Fibroblast of peridontal ligament (primary cell): Measurements from ENCODE around the gene AKR7A2.

ENCODE experiments used
- DNase-seq: peaks from one replicate; pipeline ENCODE4 v3.0.0-alpha.2; 2010; ENCODE audit errors: extremely low read depth

AKR7A2 gene

GRCh38 chr1:19311931-19312781, at the start of gene AKR7A2, which contains the start of gene SLC66A1:
Gene AKR7A2, minus strand, starts transcription at chr1:19312144. Its CDS starts 20 bp downstream, at chr1:19312124.
Gene SLC66A1, plus strand, starts transcription at chr1:19312326. Its CDS starts 5,352 bp downstream, at chr1:19317678.
- peak; percentile 86 for DNase-seq

GRCh38 chr1:19360843-19361610, 49.1 kb upstream of the AKR7A2 start:
- DNase-seq, result no peak

- DNase-seq, result no peak
Observed at GRCh38 chr1:19360432-19360831, 48.5 kb upstream of the AKR7A2 start.

- no peak for DNase-seq
Observed at GRCh38 chr1:19360016-19360415, 48.1 kb upstream of the AKR7A2 start.

- DNase-seq, result no peak
Observed at GRCh38 chr1:19359357-19359756, 47.4 kb upstream of the AKR7A2 start.

GRCh38 chr1:19358710-19359109, 46.8 kb upstream of the AKR7A2 start:
- DNase-seq, result no peak

GRCh38 chr1:19357299-19357986, 45.5 kb upstream of the AKR7A2 start:
- DNase-seq, result no peak

GRCh38 chr1:19356266-19356665, 44.3 kb upstream of the AKR7A2 start:
- no peak for DNase-seq

GRCh38 chr1:19354531-19354981, 42.6 kb upstream of the AKR7A2 start:
- no peak for DNase-seq

- no peak for DNase-seq
Observed at GRCh38 chr1:19353596-19353995, 41.7 kb upstream of the AKR7A2 start.

- DNase-seq, result no peak
Observed at GRCh38 chr1:19352839-19353238, 40.9 kb upstream of the AKR7A2 start.

GRCh38 chr1:19351873-19352272, 39.9 kb upstream of the AKR7A2 start:
- no peak for DNase-seq

GRCh38 chr1:19350566-19350965, 38.6 kb upstream of the AKR7A2 start:
- no peak for DNase-seq

- no peak for DNase-seq
Observed at GRCh38 chr1:19349999-19350398, 38.1 kb upstream of the AKR7A2 start.

GRCh38 chr1:19348441-19349198, 36.7 kb upstream of the AKR7A2 start:
- DNase-seq, result no peak

GRCh38 chr1:19347533-19348172, 35.7 kb upstream of the AKR7A2 start:
- no peak for DNase-seq

- DNase-seq, result no peak
Observed at GRCh38 chr1:19346026-19346425, 34.1 kb upstream of the AKR7A2 start.

GRCh38 chr1:19345391-19345790, 33.4 kb upstream of the AKR7A2 start:
- no peak for DNase-seq

GRCh38 chr1:19344831-19345230, 32.9 kb upstream of the AKR7A2 start:
- DNase-seq, result no peak

- no peak for DNase-seq
Observed at GRCh38 chr1:19344372-19344810, 32.4 kb upstream of the AKR7A2 start.
